NK-92 treated with Interleukin-12 subunit alpha and Interleukin-12 subunit beta, amount 100 ng/mL, for 24 hours (cell line): ENCODE results near the gene ROR2.
A peak's percentile ranks its signal among the peaks of the same experiment; 100 is the strongest.
"Not testable (repeated sequence)": the region's sequence is repeated elsewhere in the genome, so short reads cannot be mapped to it uniquely, and the experiment has no call there.

Experiments
- DNase-seq: peaks from one replicate; lab custom pipeline; 2025; lab: John Stamatoyannopoulos, UW

ROR2 gene

DNA sequence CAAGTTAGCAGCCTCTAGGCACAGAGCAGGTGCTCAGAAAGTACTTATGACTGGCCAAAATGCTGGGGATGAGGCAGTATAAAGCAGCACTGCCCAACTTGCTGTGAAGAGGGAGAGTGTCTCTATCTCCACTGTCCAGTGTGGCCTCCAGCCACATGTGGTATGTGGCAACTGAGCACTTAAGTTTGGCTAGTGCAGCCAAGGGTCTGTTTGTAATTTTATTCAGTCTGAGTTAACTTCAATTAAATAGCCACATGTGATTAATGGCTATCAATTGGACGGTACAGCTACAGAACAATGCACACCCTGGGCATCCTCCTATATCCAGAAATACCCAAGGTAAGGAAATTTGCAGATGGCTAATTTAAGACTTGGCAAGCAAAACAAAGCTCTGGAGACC is 26.9 kb downstream of the ROR2 start:
- no peak for DNase-seq

DNA sequence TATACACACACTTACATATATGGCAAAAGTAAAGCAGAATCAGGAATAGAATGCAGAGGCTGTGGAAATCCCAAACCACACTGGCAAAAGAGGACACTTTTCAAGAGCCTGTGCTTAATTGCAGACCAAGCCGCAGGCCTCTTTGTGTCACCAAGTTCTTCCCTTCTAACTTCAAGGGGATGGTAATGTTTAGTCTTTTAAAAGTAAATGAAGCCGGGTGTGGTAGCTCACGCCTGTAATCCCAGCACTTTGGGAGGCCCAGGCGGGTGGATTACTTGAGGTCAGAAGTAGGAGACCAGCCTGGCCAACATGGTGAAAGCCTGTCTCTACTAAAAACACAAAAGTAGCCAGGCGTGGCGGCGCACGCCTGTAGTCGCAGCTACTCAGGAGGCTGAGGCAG is 28.7 kb downstream of the ROR2 start:
- DNase-seq: no peak

DNA sequence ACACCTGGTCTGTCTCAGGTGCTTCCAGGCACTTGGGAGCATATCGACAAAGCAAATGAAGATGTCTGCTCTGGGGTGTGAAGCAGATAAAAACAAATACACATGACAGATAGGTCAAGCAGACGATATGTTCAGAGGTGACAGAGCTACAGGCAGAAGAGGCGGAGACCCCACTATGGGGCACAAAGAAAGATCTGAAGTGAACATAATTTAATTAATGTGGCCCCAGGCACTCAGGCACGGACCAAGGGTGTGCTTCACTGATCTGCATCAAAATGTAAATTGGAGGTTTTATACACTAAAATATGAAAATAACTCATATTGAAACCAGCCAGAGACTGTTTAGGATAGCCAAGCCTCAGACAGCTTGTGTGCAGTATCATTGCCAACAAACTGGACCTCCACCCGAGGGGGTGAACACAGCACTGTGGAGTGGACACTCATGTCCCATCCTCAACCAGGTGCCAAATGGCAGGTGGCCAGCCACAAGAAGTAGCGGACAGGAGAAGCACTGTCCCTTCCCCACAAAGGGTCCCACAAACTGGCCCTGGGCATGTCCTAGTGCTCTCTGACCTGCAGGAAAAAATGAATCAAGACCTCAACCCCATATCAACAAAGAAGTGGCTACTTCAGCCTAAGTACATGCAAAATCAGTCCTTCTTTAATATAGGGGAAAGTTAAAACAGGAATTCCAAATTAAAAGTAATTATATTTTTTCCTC is 29.2 kb downstream of the ROR2 start:
- no peak for DNase-seq

DNA sequence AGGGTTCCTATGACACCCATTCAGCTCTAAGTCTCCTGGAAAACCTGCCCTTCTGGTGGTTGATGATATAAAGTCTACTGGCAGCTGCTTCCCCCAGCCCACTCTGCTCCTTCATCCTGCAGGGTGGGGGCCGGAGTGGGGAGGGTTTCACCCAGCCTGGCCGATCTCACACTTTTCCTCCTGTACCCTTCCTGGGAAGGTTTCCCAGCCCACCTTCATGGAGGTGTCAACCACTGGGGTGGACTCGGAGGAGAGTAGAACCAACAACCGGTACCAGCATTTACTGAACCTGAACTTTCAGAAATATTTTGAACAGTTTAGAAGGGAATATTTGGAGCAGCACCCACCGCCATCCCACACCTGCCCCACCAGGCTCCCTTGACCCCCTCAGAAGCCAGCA is 30.4 kb downstream of the ROR2 start:
- no peak for DNase-seq

DNA sequence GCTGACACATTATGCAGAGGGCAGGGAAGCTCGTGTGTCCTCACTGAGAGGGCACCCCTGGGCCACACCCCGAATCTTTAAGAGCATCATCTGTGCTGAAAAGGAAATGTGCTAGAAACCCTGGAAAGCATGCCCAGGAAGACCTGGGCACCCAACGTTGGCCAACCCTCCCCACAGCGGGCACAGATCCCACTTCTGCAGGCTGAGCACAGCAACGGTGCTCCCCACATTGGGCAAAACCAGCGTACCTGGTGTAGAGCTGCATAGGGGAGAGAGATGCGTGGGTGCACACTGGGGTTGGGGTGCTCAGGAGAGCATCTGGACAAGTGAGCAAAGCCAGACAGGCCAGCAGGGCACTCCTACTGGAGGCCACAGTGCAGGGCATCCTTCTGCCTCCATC is 32.6 kb downstream of the ROR2 start:
- no peak for DNase-seq

DNA sequence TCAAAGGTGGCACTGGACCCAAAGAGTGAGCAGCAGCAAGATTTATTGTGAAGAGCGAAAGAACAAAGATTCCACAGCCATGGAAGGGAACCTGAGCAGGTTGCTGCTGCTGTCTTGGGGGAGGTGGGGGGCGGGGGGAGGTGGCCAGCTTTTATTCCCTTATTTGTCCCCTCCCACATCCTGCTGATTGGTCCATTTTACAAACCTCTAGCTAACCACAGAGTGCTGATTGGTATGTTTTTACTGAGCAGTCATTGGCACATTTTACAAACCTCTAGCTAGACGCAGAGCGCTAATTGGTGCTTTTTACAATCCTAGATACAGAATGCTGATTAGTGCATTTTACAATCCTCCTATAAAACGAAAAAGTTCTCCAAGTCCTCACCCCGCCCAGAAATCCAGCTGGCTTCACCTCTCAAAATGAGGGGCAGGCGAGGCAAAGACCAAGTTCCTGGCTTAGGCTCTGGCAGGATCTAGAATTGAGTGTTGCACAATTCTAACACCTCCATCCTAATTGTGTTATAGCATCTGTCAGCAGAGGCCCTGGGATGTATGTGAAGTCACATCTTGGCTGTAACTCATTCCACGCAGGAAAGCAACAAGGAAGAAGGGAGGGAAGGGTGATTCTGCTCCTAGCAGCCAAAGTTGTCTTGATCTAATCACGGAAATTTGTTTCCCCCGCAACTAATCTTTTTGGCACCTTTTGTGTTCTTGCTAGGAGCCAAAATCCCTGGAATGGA is 34.3 kb downstream of the ROR2 start:
- no peak for DNase-seq

DNA sequence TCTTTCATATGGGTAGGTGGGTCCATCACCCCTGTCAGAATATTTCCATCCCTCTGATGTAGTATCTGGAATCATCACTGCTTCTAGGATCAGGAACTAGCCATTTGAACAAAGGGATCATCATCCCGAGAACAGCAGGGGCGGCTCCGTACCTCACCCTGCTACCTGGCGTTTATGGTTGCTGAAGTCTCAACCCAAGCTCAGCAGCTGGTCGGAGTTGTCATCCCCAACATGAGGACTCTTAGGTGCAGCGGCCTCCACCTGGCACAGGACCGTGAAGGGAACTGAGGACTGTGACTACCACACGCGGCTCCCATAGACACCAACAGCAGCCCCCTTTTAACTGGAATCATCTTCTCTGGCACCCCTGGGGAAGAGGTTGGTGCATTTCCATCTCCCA is 35.1 kb downstream of the ROR2 start:
- DNase-seq: no peak

DNA sequence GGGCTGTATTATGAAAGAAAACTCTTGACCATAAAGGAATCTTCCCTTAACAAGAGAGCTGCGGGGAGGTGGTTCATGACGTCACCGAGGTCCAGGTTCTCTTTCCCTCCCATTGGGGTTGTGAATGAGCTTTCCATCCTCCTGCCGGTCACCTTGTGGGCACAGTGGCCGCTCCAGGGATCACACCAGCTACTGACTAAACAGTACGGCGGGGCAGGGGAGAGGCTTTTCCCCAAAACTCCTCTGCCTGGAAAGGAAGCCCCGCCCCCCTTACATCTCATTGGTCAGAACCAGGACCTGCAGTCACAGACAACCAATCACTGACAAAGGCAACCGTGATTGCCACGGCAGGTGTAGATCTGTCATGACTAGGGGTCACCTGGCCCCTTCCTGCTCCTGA is 35.6 kb downstream of the ROR2 start:
- DNase-seq: no peak

DNA sequence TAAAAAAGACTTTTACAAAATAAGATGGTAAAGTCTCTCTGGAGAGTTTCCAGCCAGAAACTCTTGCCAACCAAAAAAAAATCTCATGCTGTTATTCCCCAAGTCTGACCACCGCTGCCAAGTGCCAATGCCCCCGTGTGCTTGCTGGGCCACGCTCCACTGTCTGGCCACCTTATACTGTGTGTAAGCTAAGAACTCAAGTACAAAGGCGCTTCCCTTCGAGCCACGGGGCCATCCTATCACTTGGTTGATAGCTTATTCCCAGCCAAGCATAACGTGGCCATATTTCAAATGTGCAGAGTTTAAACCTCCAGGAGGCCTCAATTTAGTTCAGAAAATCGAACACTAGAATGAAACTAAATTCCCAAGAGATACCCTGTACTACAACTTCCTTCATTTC is 36.0 kb downstream of the ROR2 start:
- no peak for DNase-seq

DNA sequence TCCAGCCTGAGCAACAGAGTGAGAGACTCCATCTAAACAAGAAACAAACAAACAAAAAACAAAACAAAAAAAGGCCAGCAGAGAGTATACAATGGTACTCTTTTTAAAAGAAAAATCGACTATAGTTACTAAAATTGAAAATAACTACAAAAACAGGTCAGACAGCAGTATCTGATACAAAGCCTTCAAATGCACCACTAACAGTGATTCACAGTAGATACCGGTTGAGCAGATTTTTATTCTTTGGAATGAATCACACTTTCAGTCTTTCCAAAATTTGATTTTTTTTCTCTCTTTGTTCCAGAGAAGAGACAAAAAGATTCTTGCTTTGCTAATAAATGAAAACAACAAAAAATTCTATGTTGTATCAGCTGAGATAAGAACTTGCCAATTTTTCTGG is 36.9 kb downstream of the ROR2 start:
- DNase-seq: no peak

DNA sequence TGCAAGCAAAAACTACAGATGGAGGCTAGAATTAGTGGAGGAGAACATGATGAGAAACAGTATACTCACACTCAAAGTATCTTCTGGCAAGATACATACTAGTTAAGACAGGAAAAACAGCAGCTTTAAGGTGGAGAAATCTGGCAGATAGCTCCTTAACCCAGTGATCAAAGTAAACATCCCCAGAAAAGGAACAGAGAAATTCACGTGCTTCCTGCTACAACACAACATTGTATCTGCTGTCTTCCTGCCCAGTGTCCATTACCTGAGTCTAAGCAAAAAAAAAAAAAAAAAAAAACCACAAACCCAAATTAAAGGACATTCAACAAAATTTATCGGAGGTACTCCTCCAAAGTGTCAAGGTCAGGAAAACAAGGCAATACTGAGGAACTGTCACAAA is 38.4 kb downstream of the ROR2 start:
- DNase-seq: no peak

DNA sequence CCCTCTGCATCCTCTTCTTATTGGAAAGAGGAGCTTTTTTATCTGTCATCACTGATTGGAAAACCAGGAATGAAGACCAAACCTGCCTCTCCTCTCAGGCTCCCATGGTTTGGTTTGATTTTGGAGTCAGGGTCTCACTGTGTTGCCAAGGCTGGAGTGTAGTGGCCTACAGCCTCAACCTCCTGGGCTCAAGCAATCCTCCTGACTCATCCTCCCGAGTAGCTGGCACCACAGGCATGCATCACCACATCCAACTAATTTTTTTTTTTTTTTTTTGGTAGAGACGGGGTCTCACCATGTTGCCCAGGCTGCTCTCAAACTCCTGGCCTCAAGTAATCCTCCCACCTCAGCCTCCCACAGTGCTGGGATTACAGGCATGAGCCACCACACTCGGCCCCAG is 40.8 kb downstream of the ROR2 start:
- DNase-seq: not testable (repeated sequence)

DNA sequence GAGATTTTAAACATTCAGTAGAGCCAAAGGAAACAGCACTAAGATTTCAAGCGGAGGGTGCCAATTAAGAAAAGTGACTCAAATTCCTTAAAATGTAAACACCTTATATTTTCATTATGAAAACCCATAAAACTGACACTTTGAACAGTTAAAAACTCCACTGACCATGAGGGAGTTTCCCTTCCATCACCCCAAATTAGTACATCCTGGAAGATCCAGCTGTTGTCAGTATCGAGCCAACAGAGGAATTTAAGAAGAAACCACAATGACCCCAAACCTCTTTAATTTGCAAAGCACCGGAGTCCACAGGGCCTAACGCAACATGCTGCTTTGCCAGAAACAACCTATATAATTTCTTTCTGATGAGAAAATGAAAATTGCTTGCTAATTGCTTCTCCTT is 41.3 kb downstream of the ROR2 start:
- DNase-seq: no peak

DNA sequence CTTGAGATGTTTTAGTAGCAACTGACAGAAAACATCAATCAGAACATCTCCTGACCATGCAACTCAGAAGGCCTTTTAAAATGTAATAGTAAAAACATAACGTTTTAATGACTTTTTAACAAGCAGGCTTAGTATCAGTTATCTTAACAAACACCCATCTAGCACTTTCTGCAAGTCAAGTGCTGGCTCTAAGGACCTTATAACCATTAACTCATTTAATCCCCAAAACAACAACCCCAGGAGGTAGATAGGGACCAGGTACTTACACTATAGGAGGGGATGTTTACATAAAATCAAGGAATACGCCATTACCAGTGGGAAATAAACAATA is 41.8 kb downstream of the ROR2 start:
- DNase-seq: no peak

DNA sequence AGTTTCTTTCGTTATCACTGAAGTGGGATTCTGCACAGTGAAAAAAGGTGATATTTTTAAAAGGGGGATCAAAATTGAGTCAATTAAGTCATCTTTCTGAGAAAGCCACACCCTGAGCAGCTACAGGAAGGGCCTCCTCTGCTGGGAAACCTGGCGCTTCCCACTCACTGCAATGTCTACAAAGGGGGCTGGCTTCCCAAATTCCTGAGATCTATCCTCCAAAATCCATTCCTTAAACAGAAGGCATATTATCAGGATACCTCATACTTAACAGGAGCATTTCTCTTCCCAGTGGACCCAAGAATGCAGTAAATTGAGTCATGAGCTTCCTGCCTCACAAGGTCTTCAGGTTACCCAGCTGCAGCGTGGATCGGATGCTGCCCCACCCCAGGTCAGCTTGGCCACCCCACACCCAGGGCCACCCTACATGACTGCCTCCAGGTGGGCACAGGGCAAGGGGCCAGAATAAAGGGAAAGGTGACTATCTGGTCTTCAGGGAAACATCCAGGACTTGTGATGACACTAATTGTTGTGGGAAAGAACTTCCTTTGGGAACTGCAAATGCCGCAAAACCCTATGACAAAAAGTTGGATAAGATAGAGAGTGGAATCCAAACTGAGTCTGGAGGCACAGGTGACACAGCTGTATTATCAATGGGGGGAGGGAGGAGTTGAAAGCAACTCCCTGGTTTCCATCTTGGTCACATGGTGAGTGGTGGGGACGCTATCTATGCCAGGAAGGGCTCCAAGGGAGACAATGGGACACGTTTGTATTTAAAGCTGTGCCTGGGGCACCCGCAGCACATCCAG is 42.3 kb downstream of the ROR2 start:
- DNase-seq: no peak

DNA sequence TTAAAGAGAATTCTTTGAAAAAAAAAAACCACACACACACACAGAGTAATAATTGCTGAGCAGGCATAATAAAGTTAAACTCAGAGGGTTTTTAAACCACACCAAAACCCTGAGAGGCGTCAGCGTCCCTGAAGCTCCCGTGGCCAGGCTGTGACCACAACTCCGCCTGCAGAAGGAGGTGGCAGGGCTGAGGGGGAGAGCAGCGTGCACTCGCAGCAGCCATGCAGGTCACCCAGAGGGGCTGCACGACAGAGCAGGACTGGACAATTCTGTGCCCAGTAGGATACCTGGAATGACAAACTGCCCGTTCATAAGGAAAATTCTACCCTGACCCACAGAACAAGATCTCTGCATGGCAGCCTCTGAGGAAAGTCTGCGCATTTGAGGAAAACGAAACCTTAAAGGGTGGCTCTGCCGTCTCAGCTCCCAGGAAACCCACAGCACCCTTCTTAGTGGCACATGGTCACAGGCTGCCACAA is 44.0 kb downstream of the ROR2 start:
- peak; percentile 62 for DNase-seq

DNA sequence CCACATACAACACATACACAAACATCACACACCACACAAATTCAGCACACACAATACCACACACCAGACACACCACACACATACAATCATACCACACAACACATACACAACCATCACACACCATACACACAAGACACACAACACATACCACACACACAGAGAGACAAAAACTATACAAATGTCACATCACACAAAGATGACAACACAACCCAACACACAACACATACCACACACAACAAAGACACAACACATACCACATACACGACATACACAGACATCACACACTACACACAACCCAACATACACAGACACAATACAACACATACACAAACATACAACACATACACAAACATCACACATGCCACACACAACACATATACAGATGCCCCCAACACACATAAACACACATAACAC is 44.8 kb downstream of the ROR2 start:
- DNase-seq: no peak

DNA sequence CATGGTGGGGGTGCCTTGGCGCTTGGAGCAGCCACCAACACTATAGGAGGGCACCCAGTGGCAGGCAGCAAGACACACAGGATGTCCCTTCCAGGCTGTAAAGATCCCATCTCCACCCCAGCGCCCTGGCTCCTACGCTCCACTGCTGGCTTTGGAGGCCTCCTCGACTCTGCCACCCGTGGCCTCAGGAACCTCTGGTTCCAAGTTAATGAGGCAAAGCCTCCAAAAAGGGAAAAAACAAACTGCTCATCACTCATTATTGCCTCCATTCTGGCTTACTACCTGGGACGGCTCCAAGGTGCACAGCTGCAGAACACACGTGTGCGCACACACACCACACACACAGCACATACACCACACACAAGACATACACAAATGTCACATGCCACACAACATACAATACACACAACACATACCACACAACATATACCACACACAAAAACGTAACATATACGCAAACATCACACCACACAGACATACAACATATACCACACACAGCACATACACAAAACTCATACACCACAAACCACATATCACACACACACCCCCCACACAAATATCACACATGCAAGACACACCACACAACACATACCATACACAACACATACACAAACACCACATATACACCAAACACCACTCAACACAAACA is 45.3 kb downstream of the ROR2 start:
- no peak for DNase-seq

DNA sequence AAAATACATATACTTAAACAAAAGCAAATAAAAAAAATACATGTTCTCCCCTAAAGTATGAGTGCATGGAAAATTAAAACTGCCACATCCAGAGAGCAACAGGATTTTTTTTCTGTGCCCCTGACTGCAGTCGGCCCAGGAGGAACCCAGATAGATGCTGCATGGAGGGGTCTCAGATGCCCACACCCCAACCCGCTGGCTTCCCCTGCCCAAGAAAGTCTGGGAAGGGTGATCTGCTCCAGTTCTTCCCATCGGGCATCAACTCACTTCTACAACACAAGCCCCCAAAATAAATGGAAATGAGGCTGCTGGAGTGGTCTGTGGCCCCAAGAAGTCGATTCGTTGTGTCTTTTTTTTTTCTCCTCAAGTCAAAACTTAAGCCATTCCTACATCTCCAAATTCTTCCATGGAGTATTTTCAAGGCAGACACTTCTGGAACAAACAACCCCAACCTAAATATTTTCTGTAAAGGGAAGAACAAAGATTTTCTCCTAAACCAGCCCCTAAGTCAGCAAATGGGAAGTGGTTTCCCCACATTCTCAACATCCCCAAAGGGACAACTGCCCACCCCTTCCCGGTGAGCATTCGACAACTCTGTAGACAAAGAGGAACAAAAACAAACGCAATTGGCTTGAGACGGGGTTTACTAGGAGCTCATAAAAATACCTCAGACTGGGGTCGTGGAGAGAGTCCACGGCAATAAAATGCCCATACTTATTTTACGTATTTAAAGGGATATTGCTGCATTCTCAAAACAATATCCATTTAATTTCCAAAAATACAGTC is 46.7 kb downstream of the ROR2 start:
- no peak for DNase-seq

DNA sequence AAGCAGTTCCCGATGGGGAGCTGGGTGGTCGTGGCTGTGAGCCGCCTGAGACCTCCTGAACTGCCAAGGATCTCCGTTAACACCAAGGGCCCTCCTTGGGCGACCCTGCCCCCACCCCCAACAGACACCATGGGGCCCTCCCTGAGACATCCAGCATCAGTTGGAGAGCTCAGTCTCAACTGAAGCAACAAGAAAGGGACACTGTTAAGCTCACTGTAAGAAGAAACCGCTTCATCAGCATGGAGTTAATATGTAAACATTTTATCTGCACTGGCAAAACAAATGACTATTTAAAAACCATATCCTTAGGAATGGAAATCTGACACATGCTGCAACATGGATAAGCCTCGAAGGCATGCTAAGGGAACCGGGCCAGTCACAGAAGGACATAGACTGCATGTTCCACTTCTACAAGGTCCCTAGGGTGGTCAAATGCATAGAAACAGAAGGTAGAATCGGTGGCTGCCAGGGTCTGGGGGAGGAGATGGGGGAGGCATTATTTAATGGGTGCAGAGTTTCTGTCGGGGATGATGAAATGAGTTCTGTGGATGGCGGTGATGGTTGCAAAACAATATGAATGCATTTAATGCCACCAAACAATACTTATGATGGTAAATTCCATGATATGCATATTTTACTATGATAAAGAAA is 47.4 kb downstream of the ROR2 start:
- DNase-seq: no peak

DNA sequence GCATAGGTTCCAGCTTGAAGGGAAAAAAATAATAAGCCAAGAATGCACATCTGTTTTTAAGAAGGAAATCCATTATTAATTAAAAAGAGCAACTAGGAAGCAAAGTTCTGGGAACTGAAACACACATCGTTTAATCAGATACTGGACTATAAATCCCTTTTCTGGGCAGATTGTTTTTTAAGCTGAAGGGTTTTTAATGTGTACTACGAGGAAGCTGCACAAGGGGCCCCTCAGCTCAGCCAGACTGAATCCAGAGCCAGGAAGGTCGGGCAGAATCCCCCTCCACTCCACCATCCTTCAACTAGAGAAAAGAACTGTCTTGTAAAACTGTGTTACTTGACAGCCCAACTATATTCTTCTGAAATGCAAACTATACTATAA is 49.2 kb downstream of the ROR2 start:
- no peak for DNase-seq
